Mucosa of descending colon (tissue), 3 donors: ENCODE results near the gene RPS6KA4. TPM values are rescaled to one million over a fixed set of nuclear protein-coding genes. Genes with fewer than 3 reads are reported as not detected.

Experiments used
- ATAC-seq: fragments of 200-7000 bp; cut with Tn5 transposase; one replicate; pipeline ENCODE4 v1.9.1; 2020; ENCODE audit warnings: mild to moderate bottlenecking, moderate library complexity
- DNase-seq, 3 donors: peaks; one replicate each; pipeline ENCODE4 v3.0.0-alpha.2; 2020
- H3K36me3 ChIP-seq: fragments of 200-600 bp; one replicate; pipeline ENCODE4 v1.8.0; 2021; ENCODE audit warnings: low read depth, mild to moderate bottlenecking
- H3K4me1 ChIP-seq: fragments of 200-600 bp; one replicate; pipeline ENCODE4 v1.8.0; 2021; ENCODE audit warnings: low read depth, mild to moderate bottlenecking
- H3K4me3 ChIP-seq: fragments of 200-600 bp; one replicate; pipeline ENCODE4 v1.8.0; 2021; ENCODE audit warnings: mild to moderate bottlenecking
- H3K9me3 ChIP-seq: fragments of 200-600 bp; one replicate; pipeline ENCODE4 v1.8.0; 2021; ENCODE audit warnings: mild to moderate bottlenecking
- intact Hi-C, 2 donors: fragments of 100-400 bp; cut with DNase I in 1 of 2; cut with micrococcal nuclease in 1 of 2; formaldehyde crosslinking; loops; one replicate each; pipeline versions ENCODE4 v1.11.0 to v1.11.1; 2022; cut with DNase I, micrococcal nuclease
- total RNA-seq, 3 donors: library from RNA; stranded (reverse); fragmentation: NEBNext Ultra II Directional in 2 of 3; extraction: Animal tissue kit (Norgen Biotek cat#: 25700) in 2 of 3; gene quantifications; one replicate each; pipeline versions ENCODE4 v1.2.1 to v1.2.4, GENCODE V29; 2021 to 2023
- TF ChIP-seq, protein P1 (sequence below): fragments of 200-600 bp; IDR thresholded peaks from one replicate; pipeline ENCODE4 v1.8.0; 2022; ENCODE audit warnings: antibody characterized with exemption, mild to moderate bottlenecking
- donor health status: DM: no; HTN: no; CAD: no; lungs with moderate emphysema.
- donor health status: DM: no; HTN: no; CAD: no.
- donor health status: DM: no; HTN: yes; CAD: no.

RPS6KA4 gene
- total RNA-seq, 3 donors from 2014 or later = 33.6 to 39.8 (median 36.5) TPM

DNA sequence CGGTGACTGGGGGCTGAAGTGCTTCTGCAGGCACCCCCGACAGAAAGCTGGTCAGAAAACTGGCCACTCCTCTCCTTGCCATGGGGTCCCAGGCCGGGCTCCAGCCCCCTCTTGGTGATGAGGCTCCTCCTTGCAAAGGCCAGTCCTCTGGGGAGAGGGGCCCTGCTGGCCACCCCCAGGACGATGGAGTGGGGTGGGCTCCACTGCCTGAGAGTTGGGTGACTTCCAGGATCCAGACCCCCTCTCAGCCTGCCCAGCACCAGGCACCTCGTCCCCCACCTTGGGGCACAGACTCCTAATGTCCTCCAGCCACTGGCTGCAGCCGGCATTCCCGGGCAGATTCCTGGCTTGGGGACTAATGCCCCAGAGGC lies 441 bp upstream of the RPS6KA4 start:
- Histone ChIP-seq H3K4me3 (no peak overlapping the region), H3K4me1 (peaks cover 22% of the 10 kb centered on the region), H3K36me3 (peaks cover 12% of the 10 kb centered on the region), H3K9me3 (no peaks in the 10 kb centered on the region)
- ATAC-seq (peak; percentile 18), DNase-seq (peak in 1 of 3 donors; percentile 66)
- intact Hi-C loops = no loop called here
- TF ChIP-seq, protein P1, sequence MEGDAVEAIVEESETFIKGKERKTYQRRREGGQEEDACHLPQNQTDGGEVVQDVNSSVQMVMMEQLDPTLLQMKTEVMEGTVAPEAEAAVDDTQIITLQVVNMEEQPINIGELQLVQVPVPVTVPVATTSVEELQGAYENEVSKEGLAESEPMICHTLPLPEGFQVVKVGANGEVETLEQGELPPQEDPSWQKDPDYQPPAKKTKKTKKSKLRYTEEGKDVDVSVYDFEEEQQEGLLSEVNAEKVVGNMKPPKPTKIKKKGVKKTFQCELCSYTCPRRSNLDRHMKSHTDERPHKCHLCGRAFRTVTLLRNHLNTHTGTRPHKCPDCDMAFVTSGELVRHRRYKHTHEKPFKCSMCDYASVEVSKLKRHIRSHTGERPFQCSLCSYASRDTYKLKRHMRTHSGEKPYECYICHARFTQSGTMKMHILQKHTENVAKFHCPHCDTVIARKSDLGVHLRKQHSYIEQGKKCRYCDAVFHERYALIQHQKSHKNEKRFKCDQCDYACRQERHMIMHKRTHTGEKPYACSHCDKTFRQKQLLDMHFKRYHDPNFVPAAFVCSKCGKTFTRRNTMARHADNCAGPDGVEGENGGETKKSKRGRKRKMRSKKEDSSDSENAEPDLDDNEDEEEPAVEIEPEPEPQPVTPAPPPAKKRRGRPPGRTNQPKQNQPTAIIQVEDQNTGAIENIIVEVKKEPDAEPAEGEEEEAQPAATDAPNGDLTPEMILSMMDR = no peak

- Histone ChIP-seq H3K4me1 (peaks cover 22% of the 10 kb centered on the region), H3K4me3 (no peak overlapping the region), H3K9me3 (no peaks in the 10 kb centered on the region), H3K36me3 (peaks cover 12% of the 10 kb centered on the region)
- TF ChIP-seq, protein P1 = no peak
- intact Hi-C loops = no loop called here
- DNase-seq = peak in 2 of 3 donors; percentile 59 to 69
- ATAC-seq = peak; percentile 12
Measured at GRCh38 chr11:64359712-64360445, 917 bp downstream of the RPS6KA4 start.

- TF ChIP-seq, protein P1 = no peak
- intact Hi-C loops = no loop called here
- Histone ChIP-seq H3K4me3 (no peak overlapping the region), H3K9me3 (no peaks in the 10 kb centered on the region), H3K4me1 (peaks cover 22% of the 10 kb centered on the region), H3K36me3 (peaks cover 12% of the 10 kb centered on the region)
- no peak for ATAC-seq
- no peak for DNase-seq
Measured at GRCh38 chr11:64360448-64360921, 1.5 kb downstream of the RPS6KA4 start.

- no peak overlapping the region for H3K4me3 ChIP-seq
- ATAC-seq (no peak), DNase-seq (no peak)
- TF ChIP-seq, protein P1 = no peak
- peaks cover 12% of the 10 kb centered on the region for H3K36me3 ChIP-seq
- H3K9me3 ChIP-seq = no peaks in the 10 kb centered on the region
- intact Hi-C loops = no loop called here
- H3K4me1 ChIP-seq = peaks cover 22% of the 10 kb centered on the region
Measured at GRCh38 chr11:64361659-64362058, 2.7 kb downstream of the RPS6KA4 start.

DNA sequence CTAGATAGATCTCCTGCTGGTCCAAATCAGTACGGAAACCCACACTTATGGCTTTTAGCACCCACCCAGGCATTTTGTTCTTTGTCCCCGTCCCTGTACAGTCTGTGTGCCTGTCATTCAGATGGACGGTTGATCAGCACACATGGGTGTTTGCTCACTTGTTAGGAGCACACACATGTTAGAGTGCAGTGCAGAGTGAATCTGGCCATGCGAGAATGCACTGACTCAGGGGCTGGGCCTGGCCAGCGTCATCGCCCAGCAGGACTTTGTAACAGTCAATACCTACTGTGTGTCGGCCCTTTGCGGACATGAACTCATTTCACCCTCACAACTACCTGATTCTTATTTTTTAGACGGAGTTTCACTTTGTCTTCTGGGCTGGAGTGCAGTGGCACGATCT lies 3.4 kb downstream of the RPS6KA4 start:
- no peak for ATAC-seq
- H3K4me3 ChIP-seq = no peak overlapping the region
- intact Hi-C loops = no loop called here
- peaks cover 22% of the 10 kb centered on the region for H3K4me1 ChIP-seq
- H3K36me3 ChIP-seq = peaks cover 12% of the 10 kb centered on the region
- H3K9me3 ChIP-seq = no peaks in the 10 kb centered on the region
- TF ChIP-seq, protein P1 = no peak
- DNase-seq = no peak
